GM19239 (cell line): Measurements from ENCODE around the gene C2CD3.

Experiments used
- DNase-seq: peaks from one replicate; pipeline ENCODE4 v3.0.0; 2011; ENCODE audit warnings: low spot score; ENCODE audit not compliant: insufficient read length
- FAIRE-seq: peaks from 2 replicates; lab custom pipeline; 2011; peaks lifted over from hg19 to GRCh38; lab: Jason Lieb, UNC

The C2CD3 gene, protein sequence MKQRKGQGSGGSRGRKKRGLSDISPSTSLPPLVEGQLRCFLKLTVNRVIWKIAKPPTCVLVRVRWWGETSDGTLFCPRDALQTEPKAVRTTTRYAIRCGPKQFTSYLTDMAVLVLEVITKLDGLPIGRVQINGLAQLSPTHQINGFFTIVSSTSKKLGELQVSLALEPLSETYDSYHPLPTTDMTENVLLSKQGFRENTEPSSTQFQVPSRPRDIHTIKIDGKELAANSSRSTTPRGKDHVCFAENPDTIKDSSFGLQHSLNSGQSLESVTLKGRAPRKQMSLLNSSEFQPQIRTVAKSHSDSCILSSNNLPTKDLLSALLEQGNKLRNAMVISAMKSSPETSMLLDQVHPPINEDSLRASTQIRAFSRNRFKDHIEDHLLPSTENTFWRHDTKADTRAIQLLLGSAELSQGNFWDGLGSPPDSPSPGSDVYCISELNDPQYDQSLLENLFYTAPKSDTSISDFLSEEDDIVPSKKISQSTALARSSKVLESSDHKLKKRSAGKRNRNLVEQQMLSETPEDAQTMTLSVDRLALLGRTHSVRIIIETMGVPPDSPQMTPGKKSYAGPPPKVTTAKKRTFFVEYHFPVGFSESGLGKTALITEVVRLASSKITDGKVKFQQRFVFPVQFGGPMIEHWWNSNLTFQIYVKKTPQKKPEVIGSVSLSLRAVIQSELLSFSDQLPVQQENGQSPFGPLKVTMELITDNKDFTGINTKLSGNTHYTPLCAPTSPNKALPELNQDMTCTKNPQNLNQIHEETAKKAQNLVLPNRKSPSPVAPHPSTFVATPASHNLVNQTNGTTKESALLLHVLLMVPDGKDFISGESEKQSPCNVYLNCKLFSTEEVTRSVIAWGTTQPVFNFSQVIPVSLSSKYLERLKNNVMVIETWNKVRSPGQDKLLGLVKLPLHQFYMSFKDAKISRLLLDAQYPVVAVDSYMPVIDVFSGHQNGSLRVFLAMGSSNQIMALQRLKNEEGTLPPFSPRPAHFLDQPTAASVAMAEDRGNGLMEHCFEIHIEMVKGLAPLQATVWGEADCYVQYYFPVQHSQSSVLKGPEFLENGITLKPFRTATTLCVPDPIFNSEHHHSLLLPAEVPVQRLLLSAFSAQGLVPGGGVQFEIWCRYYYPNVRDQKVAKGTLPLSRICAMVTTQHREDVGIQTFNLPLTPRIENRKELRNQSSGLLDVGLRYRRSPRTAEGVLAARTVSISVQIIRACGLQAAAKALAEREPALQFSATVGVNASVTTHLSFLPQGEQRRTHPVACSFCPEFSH (N-terminal part only)

DNA sequence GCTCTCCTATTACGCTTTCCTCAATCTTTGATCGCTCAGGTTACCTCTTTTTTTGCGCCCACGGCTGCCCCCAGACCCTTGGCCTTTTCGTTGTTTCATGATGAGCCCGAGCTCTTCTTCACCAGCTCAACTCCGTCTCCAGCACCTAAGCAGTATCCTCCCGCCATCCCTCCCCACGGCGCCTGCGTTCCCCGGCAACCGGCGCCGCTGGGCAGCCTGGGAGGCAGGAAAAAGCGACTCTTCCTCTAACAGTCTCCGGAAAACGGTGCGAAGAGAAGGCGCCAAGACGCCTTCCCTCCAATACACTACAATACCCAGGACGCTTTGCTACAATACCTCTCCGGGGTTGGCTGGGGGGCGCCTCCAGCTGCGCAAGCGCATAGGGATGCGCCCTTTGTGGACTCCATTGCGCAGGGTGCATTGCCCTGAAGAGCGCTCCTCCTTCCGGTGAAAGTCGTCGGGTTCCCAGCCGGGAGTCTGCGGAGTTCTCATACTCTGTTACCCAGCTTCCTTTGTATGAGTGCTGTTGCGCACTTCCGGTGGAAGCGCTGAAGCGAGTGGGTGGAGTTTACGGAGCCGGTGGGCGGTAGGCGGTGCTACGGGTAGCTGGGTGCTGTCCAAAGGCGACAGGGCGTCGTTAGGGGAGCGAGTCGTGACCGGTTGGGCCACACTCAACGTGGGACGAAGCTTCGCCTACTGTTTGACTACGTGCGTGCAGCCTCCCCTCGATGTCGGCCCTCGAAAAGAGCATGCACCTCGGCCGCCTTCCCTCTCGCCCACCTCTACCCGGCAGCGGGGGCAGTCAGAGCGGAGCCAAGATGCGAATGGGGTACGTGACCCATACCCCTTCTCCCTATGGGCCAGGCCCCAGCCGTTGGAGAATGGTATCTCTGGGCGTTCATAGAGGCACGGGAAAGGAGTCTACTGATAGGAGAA, at the start of gene C2CD3, which contains the start of gene PPME1:
Gene C2CD3 (minus strand): TSS at position 309 of the 936 bp plus-strand sequence. CDS start 210 bp downstream, at position 99.
Gene PPME1 (plus strand): TSS at position 596 of the 936 bp plus-strand sequence. CDS start 133 bp downstream, at position 729.
- DNase-seq, result peak; percentile 77
- FAIRE-seq, result peak; percentile 100

DNA sequence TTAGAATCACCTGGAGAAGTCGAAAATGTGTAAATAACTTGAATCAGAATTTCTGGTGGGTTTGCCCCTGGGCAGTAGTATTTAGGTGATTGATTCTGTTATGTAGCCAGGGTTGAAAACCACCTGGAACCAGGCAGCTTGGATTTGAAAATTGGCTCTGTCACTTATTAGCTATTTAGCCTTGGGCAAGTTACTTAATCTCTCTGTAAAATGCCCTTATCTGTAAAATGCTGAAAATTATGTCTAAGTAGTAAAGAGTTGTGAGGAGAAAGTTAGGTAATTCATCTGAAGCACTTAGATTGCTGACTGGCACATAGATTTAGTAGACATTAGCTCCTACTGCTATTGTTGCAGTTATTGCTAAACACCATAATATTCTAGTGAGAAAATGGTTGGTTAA, 49.6 kb upstream of the C2CD3 start:
- FAIRE-seq, result no peak
- DNase-seq, result no peak

DNA sequence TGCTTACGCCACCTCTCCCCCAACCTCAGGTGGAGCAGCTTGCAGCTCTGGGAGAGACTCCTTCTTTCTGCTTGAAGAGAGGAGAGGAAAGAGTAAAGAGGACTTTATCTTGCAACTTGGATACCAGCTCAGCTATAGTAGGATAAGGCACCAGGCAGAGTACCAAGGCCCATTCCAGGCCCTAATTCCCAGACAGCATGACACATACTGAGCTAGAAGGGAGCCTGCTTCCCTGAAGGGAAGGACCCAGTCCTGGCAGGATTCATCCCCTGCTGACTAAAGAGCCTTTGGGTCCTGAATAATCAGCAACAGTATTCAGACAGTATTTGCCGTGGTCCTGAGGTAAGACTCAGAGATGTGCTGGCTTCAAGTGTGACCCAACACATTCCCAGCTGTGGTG, 41.7 kb upstream of the C2CD3 start:
- no peak for FAIRE-seq
- no peak for DNase-seq

DNA sequence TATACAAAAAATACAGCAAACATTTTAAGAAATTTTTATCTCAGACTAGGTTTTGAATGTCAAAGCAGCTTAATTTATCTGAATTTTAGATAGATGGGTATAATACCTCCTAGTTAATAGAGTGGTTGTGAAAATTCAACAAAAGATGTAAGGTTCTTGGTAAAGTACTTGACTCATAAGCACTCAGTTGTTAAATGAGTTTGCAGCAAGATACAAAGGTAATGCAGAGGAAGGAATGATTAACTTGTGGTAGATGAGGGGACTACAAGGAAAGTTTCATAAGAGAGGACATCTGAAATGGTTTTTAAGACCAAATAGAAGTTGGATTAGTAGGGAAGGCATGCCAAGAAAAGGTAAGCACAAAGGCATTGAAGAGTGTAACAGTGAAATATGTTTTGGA, 37.7 kb upstream of the C2CD3 start:
- FAIRE-seq (no peak), DNase-seq (no peak)

DNA sequence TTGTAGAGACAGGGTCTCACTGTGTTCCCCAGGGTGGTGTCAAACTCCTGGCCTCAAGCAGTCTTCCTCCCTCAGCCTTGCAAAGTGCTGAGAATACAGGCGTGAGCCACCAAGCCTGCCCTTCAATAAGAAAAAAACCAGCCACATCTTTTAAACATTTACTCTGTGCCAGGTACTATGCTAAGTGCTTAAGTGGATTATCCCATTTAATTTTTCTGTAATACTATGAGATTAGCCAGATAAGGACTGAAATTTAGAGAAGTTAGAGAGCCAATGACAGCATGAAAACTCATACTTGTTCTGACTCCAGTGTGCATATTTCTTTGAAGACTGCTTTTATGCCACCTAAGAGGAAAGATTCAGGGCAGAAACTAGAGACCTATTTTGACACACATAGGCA, 35.9 kb upstream of the C2CD3 start:
- FAIRE-seq (no peak), DNase-seq (no peak)

DNA sequence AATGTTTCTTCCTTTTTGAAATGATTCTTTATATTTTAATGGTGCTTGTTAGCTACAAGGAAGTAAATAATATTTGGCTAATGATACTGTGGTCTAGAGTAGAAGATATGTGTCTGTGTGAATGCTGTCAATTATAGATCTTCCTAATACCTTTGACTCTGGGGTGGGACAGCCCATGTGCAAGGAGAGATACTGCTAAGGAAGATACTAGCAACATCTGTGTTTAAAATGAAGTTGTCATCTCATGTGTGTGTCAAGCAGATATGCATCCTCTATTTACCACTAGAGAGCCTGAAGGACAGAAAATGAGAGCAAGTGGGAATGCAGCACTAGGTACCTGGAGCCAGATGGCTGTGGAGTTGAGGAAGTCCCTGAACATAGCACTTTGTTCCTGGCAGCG, 34.4 kb upstream of the C2CD3 start:
- no peak for FAIRE-seq

DNA sequence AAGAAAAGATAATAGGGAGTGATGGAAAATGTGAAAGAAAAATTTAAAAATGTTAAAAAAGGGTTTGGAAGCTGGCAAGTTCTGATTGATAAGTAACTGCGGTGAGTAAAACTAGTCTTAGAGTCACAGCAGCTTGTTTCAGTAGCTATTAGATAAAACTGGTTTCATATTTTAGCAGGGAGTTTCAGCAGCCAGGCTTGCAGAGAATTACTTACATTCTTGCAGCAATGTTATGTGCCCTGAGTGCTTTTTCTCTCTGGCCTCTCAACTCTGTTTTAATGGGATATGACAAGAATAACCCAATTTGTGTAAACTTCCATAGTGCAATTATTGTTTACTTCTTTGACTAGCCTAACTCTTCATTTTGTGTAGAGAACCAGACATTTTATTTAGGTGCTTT, 33.9 kb upstream of the C2CD3 start:
- FAIRE-seq, result peak; percentile 51
- DNase-seq, result no peak

More for the DNA sequence above, 34.4 kb upstream of the C2CD3 start:
- DNase-seq, result no peak

DNA sequence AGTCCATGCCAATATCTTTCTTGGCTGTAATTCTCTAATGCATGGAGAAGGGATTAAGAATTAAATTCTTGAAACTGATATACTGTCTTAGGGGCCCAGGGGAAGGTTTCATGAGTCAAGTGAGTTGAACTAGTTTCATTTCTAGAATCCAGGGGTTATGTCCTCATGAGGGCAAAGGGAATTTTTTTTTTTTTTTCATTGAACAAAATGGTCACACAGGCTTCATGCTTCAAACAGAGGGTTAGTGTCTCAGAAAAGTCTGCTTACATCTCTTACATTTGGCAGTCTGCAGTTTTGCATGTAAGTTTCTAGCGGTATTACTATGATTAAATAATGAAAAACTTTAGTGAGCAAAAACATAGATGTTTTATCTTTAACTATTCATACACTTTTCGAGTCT, 33.2 kb upstream of the C2CD3 start:
- no peak for FAIRE-seq
- no peak for DNase-seq

DNA sequence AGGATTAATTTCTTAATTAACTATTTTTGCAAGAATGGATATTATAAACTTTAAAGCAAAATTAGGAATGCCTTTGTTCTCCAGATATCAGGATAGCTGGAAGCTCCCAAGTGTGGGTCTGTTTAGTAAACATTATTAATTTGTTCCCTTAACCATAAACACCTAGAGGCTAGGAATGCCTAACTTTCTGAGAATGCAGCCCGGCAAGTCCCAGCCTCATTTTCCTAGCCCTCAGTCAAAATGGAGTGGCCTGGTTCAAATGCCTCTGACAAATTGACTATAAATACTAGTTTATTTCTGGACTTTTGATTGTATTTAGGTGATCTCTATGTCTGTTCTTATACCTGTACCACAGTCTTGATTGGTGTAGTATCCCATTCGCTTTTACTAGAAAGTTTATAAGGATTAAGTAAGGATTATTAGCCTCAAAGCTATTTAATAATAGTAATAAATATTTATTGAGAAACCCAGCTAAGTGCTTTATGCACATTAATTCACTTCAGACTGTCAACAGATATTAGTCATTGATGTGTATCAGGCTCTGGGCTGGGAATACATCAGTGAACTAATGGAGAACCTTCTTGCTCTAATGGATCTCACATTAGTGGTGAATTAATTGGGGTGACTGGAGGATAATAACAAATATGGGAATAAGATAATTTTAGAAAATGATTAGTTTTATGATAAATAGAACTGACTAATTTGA, 26.1 kb upstream of the C2CD3 start:
- DNase-seq (no peak), FAIRE-seq (no peak)

DNA sequence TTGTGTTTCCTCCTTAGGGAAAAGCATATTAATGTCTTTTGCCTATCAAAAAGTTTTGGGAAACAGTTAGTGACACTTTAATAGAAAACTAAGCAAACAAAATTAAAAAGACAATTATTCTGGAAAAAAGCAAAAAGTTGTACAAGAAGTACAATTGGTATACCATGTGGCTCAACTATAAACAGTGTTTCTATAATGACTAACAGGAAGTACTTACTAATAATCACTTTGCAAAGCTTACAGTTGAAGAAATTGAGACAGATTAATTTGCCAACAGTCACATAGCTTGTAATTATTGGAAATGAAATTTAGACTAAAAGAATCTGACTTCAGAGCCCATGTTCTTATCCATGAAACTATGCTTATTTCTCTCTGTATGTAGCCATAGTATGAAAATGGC, 25.0 kb upstream of the C2CD3 start:
- no peak for FAIRE-seq
- no peak for DNase-seq

DNA sequence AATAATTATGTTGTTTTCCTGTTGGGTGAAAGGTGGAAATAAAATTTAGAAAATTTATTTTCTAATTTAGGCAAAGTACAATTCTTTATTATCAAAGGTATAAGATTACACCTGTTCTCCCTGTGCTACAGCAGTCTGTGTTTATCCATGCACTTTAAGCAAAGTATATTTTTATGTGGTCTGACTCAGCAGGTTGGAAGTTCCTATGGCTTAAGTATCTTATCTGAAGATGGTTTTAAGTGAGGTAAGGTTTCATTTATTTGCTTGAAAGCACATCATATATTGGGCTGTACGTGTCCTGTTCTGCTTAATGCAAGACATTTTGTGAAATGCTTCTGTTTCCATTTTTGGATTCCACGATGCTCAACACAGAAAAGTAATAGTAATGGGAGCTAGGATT, 14.9 kb upstream of the C2CD3 start:
- DNase-seq, result no peak
- no peak for FAIRE-seq

DNA sequence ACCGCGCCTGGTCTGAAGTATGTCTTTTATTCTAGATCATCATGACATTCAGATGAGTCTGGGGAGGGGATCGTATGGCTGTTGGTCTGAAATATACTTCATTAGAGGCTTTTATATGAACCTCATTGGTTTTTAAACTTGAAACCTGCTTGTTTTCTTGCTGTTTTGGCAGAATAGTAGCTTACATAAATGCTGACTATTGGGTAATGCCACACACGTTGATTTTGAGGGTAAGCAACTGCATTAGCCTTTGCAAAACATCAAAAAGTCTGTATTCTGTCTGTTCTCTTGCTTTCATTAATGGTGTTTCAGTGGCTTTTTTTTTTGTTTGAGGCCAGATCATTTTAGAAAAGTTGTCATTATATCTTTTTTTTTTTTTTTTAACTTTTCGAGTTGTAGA, 14.5 kb upstream of the C2CD3 start:
- FAIRE-seq (no peak), DNase-seq (no peak)

DNA sequence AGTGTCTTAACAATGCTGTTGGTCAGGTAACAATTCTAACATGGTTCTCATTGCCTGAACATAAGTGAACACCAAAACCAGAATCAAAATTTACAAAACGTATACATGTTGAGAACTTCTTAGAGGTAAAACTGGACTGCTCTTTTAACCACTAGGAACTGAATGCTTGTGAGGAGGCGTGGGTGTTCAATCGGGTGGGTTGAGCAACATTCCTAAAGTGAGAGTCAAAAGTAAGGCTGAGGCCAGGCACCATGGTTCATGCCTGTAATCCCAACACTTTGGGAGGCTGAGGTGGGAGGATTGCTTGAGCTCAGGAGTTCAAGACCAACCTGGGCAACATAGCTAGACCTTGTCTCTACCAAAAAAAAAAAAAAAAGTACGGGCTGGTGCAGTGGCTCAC, 11.8 kb upstream of the C2CD3 start:
- no peak for DNase-seq
- FAIRE-seq, result no peak

DNA sequence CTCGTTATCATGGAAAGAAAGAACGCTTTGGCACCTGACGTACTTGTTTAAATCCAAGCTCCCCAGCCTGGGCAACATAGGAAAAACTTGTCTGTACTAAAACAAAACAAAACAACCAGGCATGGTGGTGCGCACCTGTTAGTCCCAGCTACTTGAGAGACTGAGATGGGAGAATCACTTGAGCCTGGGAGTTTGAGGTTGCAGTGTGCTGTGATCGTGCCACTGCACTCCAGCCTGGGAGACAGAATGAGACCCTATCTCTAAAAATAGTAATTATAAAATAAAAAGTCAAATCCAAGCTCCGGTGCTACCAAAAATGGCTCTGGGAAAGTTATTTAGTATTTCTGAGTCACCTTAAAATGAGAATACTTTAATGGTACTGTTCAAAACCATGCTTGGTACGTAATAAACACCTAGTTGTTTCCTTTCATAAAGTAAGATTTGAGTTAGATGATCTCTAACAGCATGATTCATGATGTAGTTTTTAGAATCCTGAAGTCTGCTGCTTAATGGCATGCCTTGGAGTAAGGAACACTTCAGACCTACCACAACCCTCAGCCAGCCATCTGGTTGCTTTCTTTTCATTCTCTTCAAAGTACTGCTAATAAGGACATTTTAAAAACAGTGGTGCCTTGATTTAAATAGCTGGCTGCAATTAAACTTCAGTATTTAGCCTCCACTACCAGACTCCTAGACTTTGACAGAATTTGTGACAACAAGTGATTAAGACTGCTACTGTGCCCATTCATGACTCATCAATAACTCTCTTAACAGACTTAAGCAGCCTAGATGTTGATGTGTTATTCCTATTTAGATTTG, 8.6 kb upstream of the C2CD3 start:
- DNase-seq (no peak), FAIRE-seq (no peak)

DNA sequence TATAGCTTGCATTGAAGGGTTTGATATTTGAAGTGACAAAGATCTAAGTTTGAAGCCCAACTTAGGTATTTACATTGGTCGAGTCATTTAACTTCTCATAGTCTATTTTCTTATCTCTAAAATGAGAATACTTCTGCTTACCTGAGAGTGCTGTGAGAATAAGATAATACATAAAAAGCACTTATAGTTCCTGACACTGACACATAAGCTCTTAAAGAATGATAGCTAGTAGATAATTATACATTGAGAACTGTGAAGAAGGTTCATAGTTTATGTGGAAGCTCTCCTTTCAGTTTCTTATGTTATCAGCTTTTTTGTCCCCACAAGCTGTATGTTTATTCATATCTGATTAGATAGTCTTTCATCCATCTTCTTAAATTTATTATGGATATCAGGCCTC, 5.1 kb upstream of the C2CD3 start:
- FAIRE-seq (peak; percentile 8), DNase-seq (no peak)

DNA sequence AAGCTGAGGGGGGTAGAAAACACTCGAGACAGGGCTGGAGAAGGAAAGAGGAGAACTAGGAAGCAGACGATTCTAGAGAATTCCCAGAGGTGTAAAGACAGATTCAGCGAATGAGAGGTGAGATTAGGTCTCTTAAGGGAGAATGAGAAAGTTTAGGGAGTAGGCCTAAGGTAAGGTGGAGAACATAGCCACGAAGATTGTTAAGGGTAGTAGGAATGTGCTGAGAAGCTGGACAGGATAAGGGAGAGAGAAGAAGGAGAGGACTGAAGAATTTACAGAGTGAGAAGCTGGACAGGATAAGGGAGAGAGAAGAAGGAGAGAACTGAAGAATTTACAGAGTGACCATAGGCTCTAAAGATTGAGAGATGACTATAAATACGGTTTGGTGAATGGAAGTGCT, 1.2 kb upstream of the C2CD3 start:
- DNase-seq, result no peak
- peak; percentile 83 for FAIRE-seq

DNA sequence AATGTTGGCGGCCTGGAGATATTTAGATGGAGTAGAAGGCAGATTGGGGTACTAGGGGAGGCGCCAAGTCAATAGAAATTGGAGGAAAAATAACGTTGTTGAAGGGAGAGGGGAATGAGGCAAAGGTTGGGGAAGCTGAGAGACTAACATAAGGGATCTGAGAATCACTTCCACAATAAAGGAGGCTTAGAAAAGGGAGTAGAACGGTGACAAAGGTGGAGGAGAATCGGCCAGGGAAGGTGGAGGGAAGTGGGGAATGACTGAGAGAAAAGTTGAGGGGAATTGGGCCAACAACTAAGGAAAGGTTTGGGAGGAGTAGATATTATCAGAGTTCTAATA, 797 bp upstream of the C2CD3 start:
- no peak for DNase-seq
- FAIRE-seq, result peak; percentile 52
